Measurements from ENCODE around the gene DTL.

The DTL gene

GRCh38 chr1:212067787-212068186, 32.2 kb downstream of the DTL start:
- Histone ChIP-seq H3K4me3 (ENCODE audit: low read length in 2 of 2) (no peak overlapping the region), H3K27ac (ENCODE audit: low read length) (no peak overlapping the region), H3K9ac (ENCODE audit: low read length in 2 of 2) (no peak overlapping the region)

GRCh38 chr1:212070720-212071302, 35.3 kb downstream of the DTL start:
- Histone ChIP-seq H3K36me3 (ENCODE audit: control insufficient read depth in 2 of 2, insufficient read depth in 2 of 2, low read length in 2 of 2) (no peaks in the 10 kb centered on the region), H3K9ac (ENCODE audit: low read length in 2 of 2) (no peak overlapping the region), H3K27ac (ENCODE audit: low read length) (no peak overlapping the region), H3K27me3 (ENCODE audit: control insufficient read depth in 1 of 2, insufficient read depth in 2 of 2, low read length in 2 of 2) (no peaks in the 10 kb centered on the region), H3K9me3 (ENCODE audit: control insufficient read depth in 2 of 2, low read length in 2 of 2) (no peaks in the 10 kb centered on the region), H3K4me1 (ENCODE audit: control insufficient read depth, insufficient read depth, low read length) (no peaks in the 10 kb centered on the region), H3K4me3 (ENCODE audit: low read length in 2 of 2) (no peak overlapping the region)

More at GRCh38 chr1:212067787-212068186, 32.2 kb downstream of the DTL start:
- H3K9me3 ChIP-seq (ENCODE audit: control insufficient read depth in 2 of 2, low read length in 2 of 2), result no peaks in the 10 kb centered on the region
- H3K4me1 ChIP-seq (ENCODE audit: control insufficient read depth, insufficient read depth, low read length), result no peaks in the 10 kb centered on the region
- no peaks in the 10 kb centered on the region for H3K27me3 ChIP-seq (ENCODE audit: control insufficient read depth in 1 of 2, insufficient read depth in 2 of 2, low read length in 2 of 2)
- H3K36me3 ChIP-seq (ENCODE audit: control insufficient read depth in 2 of 2, insufficient read depth in 2 of 2, low read length in 2 of 2), result no peaks in the 10 kb centered on the region

- Histone ChIP-seq H3K27ac (ENCODE audit: low read length) (no peak overlapping the region), H3K36me3 (ENCODE audit: control insufficient read depth in 2 of 2, insufficient read depth in 2 of 2, low read length in 2 of 2) (no peaks in the 10 kb centered on the region), H3K4me1 (ENCODE audit: control insufficient read depth, insufficient read depth, low read length) (no peaks in the 10 kb centered on the region), H3K27me3 (ENCODE audit: control insufficient read depth in 1 of 2, insufficient read depth in 2 of 2, low read length in 2 of 2) (no peaks in the 10 kb centered on the region), H3K4me3 (ENCODE audit: low read length in 2 of 2) (no peak overlapping the region), H3K9ac (ENCODE audit: low read length in 2 of 2) (no peak overlapping the region), H3K9me3 (ENCODE audit: control insufficient read depth in 2 of 2, low read length in 2 of 2) (no peaks in the 10 kb centered on the region)
Measured at GRCh38 chr1:212072047-212072446, 36.5 kb downstream of the DTL start.

GRCh38 chr1:212073490-212073889, 37.9 kb downstream of the DTL start:
- H3K4me1 ChIP-seq (ENCODE audit: control insufficient read depth, insufficient read depth, low read length), result no peaks in the 10 kb centered on the region
- no peaks in the 10 kb centered on the region for H3K27me3 ChIP-seq (ENCODE audit: control insufficient read depth in 1 of 2, insufficient read depth in 2 of 2, low read length in 2 of 2)
- H3K9me3 ChIP-seq (ENCODE audit: control insufficient read depth in 2 of 2, low read length in 2 of 2), result no peaks in the 10 kb centered on the region
- no peak overlapping the region for H3K4me3 ChIP-seq (ENCODE audit: low read length in 2 of 2)
- no peak overlapping the region for H3K9ac ChIP-seq (ENCODE audit: low read length in 2 of 2)
- no peak overlapping the region for H3K27ac ChIP-seq (ENCODE audit: low read length)
- no peaks in the 10 kb centered on the region for H3K36me3 ChIP-seq (ENCODE audit: control insufficient read depth in 2 of 2, insufficient read depth in 2 of 2, low read length in 2 of 2)

- no peaks in the 10 kb centered on the region for H3K4me1 ChIP-seq (ENCODE audit: control insufficient read depth, insufficient read depth, low read length)
- H3K27me3 ChIP-seq (ENCODE audit: control insufficient read depth in 1 of 2, insufficient read depth in 2 of 2, low read length in 2 of 2), result no peaks in the 10 kb centered on the region
- H3K9ac ChIP-seq (ENCODE audit: low read length in 2 of 2), result no peak overlapping the region
- no peaks in the 10 kb centered on the region for H3K36me3 ChIP-seq (ENCODE audit: control insufficient read depth in 2 of 2, insufficient read depth in 2 of 2, low read length in 2 of 2)
- H3K4me3 ChIP-seq (ENCODE audit: low read length in 2 of 2), result no peak overlapping the region
- H3K9me3 ChIP-seq (ENCODE audit: control insufficient read depth in 2 of 2, low read length in 2 of 2), result no peaks in the 10 kb centered on the region
- H3K27ac ChIP-seq (ENCODE audit: low read length), result no peak overlapping the region
Measured at GRCh38 chr1:212074313-212074712, 38.8 kb downstream of the DTL start.

- H3K36me3 ChIP-seq (ENCODE audit: control insufficient read depth in 2 of 2, insufficient read depth in 2 of 2, low read length in 2 of 2), result no peaks in the 10 kb centered on the region
- no peaks in the 10 kb centered on the region for H3K9me3 ChIP-seq (ENCODE audit: control insufficient read depth in 2 of 2, low read length in 2 of 2)
- no peak overlapping the region for H3K9ac ChIP-seq (ENCODE audit: low read length in 2 of 2)
- H3K4me1 ChIP-seq (ENCODE audit: control insufficient read depth, insufficient read depth, low read length), result no peaks in the 10 kb centered on the region
- no peak overlapping the region for H3K27ac ChIP-seq (ENCODE audit: low read length)
- H3K27me3 ChIP-seq (ENCODE audit: control insufficient read depth in 1 of 2, insufficient read depth in 2 of 2, low read length in 2 of 2), result no peaks in the 10 kb centered on the region
- no peak overlapping the region for H3K4me3 ChIP-seq (ENCODE audit: low read length in 2 of 2)
Measured at GRCh38 chr1:212074856-212075255, 39.3 kb downstream of the DTL start.

GRCh38 chr1:212077028-212077427, 41.5 kb downstream of the DTL start:
- H3K9ac ChIP-seq (ENCODE audit: low read length in 2 of 2), result no peak overlapping the region
- H3K36me3 ChIP-seq (ENCODE audit: control insufficient read depth in 2 of 2, insufficient read depth in 2 of 2, low read length in 2 of 2), result no peaks in the 10 kb centered on the region
- no peaks in the 10 kb centered on the region for H3K9me3 ChIP-seq (ENCODE audit: control insufficient read depth in 2 of 2, low read length in 2 of 2)
- H3K4me1 ChIP-seq (ENCODE audit: control insufficient read depth, insufficient read depth, low read length), result peaks cover 3% of the 10 kb centered on the region
- H3K4me3 ChIP-seq (ENCODE audit: low read length in 2 of 2), result no peak overlapping the region
- H3K27me3 ChIP-seq (ENCODE audit: control insufficient read depth in 1 of 2, insufficient read depth in 2 of 2, low read length in 2 of 2), result no peaks in the 10 kb centered on the region
- H3K27ac ChIP-seq (ENCODE audit: low read length), result no peak overlapping the region

- Histone ChIP-seq H3K9ac (ENCODE audit: low read length in 2 of 2) (no peak overlapping the region), H3K9me3 (ENCODE audit: control insufficient read depth in 2 of 2, low read length in 2 of 2) (no peaks in the 10 kb centered on the region), H3K27me3 (ENCODE audit: control insufficient read depth in 1 of 2, insufficient read depth in 2 of 2, low read length in 2 of 2) (no peaks in the 10 kb centered on the region), H3K27ac (ENCODE audit: low read length) (no peak overlapping the region), H3K4me3 (ENCODE audit: low read length in 2 of 2) (no peak overlapping the region), H3K4me1 (ENCODE audit: control insufficient read depth, insufficient read depth, low read length) (peaks cover 3% of the 10 kb centered on the region), H3K36me3 (ENCODE audit: control insufficient read depth in 2 of 2, insufficient read depth in 2 of 2, low read length in 2 of 2) (no peaks in the 10 kb centered on the region)
Measured at GRCh38 chr1:212078826-212079225, 43.3 kb downstream of the DTL start.

GRCh38 chr1:212082765-212083406, 47.3 kb downstream of the DTL start:
- no peak overlapping the region for H3K27ac ChIP-seq (ENCODE audit: low read length)
- H3K9ac ChIP-seq (ENCODE audit: low read length in 2 of 2), result no peak overlapping the region
- no peaks in the 10 kb centered on the region for H3K36me3 ChIP-seq (ENCODE audit: control insufficient read depth in 2 of 2, insufficient read depth in 2 of 2, low read length in 2 of 2)
- H3K27me3 ChIP-seq (ENCODE audit: control insufficient read depth in 1 of 2, insufficient read depth in 2 of 2, low read length in 2 of 2), result no peaks in the 10 kb centered on the region
- no peak overlapping the region for H3K4me3 ChIP-seq (ENCODE audit: low read length in 2 of 2)
- H3K9me3 ChIP-seq (ENCODE audit: control insufficient read depth in 2 of 2, low read length in 2 of 2), result no peaks in the 10 kb centered on the region
- peaks cover 3% of the 10 kb centered on the region for H3K4me1 ChIP-seq (ENCODE audit: control insufficient read depth, insufficient read depth, low read length)

- Histone ChIP-seq H3K27me3 (ENCODE audit: control insufficient read depth in 1 of 2, insufficient read depth in 2 of 2, low read length in 2 of 2) (no peaks in the 10 kb centered on the region), H3K4me1 (ENCODE audit: control insufficient read depth, insufficient read depth, low read length) (no peaks in the 10 kb centered on the region), H3K27ac (ENCODE audit: low read length) (no peak overlapping the region), H3K9me3 (ENCODE audit: control insufficient read depth in 2 of 2, low read length in 2 of 2) (no peaks in the 10 kb centered on the region), H3K36me3 (ENCODE audit: control insufficient read depth in 2 of 2, insufficient read depth in 2 of 2, low read length in 2 of 2) (no peaks in the 10 kb centered on the region), H3K9ac (ENCODE audit: low read length in 2 of 2) (no peak overlapping the region), H3K4me3 (ENCODE audit: low read length in 2 of 2) (no peak overlapping the region)
Measured at GRCh38 chr1:212089560-212090163, 54.1 kb downstream of the DTL start.
